HepG2 (cell line): ENCODE results near the gene TMEM95. TPM values are rescaled to one million over a fixed set of nuclear protein-coding genes. Genes with fewer than 3 reads are reported as not detected.

Experiments
- ATM ChIP-seq: fragments of 450-650 bp; IDR thresholded peaks from 2 replicates; pipeline ENCODE4 v1.7.1; 2017; ENCODE audit warnings: mild to moderate bottlenecking, borderline replicate concordance
- CTCF ChIP-seq: sonication (generic); formaldehyde crosslinking; IDR thresholded peaks from 2 replicates; pipeline ENCODE4 v1.5.0; 2020; ENCODE audit warnings: mild to moderate bottlenecking, missing genetic modification reagents, moderate library complexity
- ELF1 ChIP-seq: sonication (generic); formaldehyde crosslinking; IDR thresholded peaks from 2 replicates; pipeline ENCODE4 v1.4.0; 2020; ENCODE audit warnings: missing genetic modification reagents
- IKZF4 ChIP-seq: sonication (generic); formaldehyde crosslinking; IDR thresholded peaks from 2 replicates; pipeline ENCODE4 v1.5.1; 2020; ENCODE audit warnings: borderline replicate concordance, mild to moderate bottlenecking, low read depth, missing genetic modification reagents; ENCODE audit errors: not compliant biosample characterization
- JUND ChIP-seq: sonication (generic); formaldehyde crosslinking; IDR thresholded peaks from 2 replicates; pipeline ENCODE4 v1.8.0; 2022; ENCODE audit warnings: mild to moderate bottlenecking, missing genetic modification reagents
- NFATC3 ChIP-seq: sonication (generic); formaldehyde crosslinking; IDR thresholded peaks from 2 replicates; pipeline ENCODE4 v1.5.1; 2020; ENCODE audit warnings: mild to moderate bottlenecking, missing genetic modification reagents
- NFKBIZ ChIP-seq: IDR thresholded peaks from 2 replicates; pipeline ENCODE4 v1.6.1; 2018; ENCODE audit warnings: missing genetic modification reagents, missing compliant biosample characterization
- NFYB ChIP-seq: sonication (generic); formaldehyde crosslinking; IDR thresholded peaks from 2 replicates; pipeline ENCODE4 v1.4.0; 2020; ENCODE audit warnings: missing genetic modification reagents
- ONECUT2 ChIP-seq: sonication (generic); formaldehyde crosslinking; IDR thresholded peaks from 2 replicates; pipeline ENCODE4 v1.4.0; 2020; ENCODE audit warnings: missing genetic modification reagents
- POGZ ChIP-seq: sonication (generic); formaldehyde crosslinking; IDR thresholded peaks from 2 replicates; pipeline ENCODE4 v1.4.0; 2020; ENCODE audit warnings: mild to moderate bottlenecking, missing genetic modification reagents
- POLR2G ChIP-seq: fragments of 200-400 bp; formaldehyde crosslinking; IDR thresholded peaks from 2 replicates; pipeline ENCODE4 v1.6.1; 2018; ENCODE audit warnings: mild to moderate bottlenecking, low read depth, low read length, moderate library complexity
- SMARCE1 ChIP-seq: fragments of 450-650 bp; IDR thresholded peaks from 2 replicates; pipeline ENCODE4 v1.6.1; 2017; ENCODE audit warnings: borderline replicate concordance
- SOX5 ChIP-seq: IDR thresholded peaks from 2 replicates; pipeline ENCODE4 v1.6.1; 2016; ENCODE audit warnings: borderline replicate concordance
- SP1 ChIP-seq, 2 experiments: fragments of 450-650 bp in 1 of 2; sonication (generic) in 1 of 2; formaldehyde crosslinking in 1 of 2; IDR thresholded peaks; 2 replicates each; pipeline versions ENCODE4 v1.4.0 to v1.6.1; 2016 to 2020; ENCODE audit warnings: missing genetic modification reagents in 1 of 2
- TIGD3 ChIP-seq: sonication (generic); formaldehyde crosslinking; IDR thresholded peaks from 2 replicates; pipeline ENCODE4 v1.5.1; 2020; ENCODE audit warnings: mild to moderate bottlenecking, missing genetic modification reagents, borderline replicate concordance
- ZBTB7A ChIP-seq: sonication (generic); formaldehyde crosslinking; IDR thresholded peaks from 2 replicates; pipeline ENCODE4 v1.8.0; 2022; ENCODE audit warnings: mild to moderate bottlenecking, missing genetic modification reagents
- ZEB1 ChIP-seq: IDR thresholded peaks from 2 replicates; pipeline ENCODE4 v1.6.1; 2012; ENCODE audit warnings: mild to moderate bottlenecking, low read depth, inconsistent platforms; ENCODE audit not compliant: insufficient replicate concordance
- ZFP37 ChIP-seq: sonication (generic); formaldehyde crosslinking; IDR thresholded peaks from 2 replicates; pipeline ENCODE4 v1.4.0; 2020; ENCODE audit warnings: missing genetic modification reagents, borderline replicate concordance
- ZKSCAN8 ChIP-seq: IDR thresholded peaks from 2 replicates; pipeline ENCODE4 v1.6.1; 2016; ENCODE audit warnings: borderline replicate concordance, missing genetic modification reagents, missing compliant biosample characterization
- ZNF24 ChIP-seq: fragments of 450-650 bp; IDR thresholded peaks from 2 replicates; pipeline ENCODE4 v1.6.1; 2017; ENCODE audit warnings: antibody characterized with exemption, mild to moderate bottlenecking
- ZNF263 ChIP-seq: sonication (generic); formaldehyde crosslinking; IDR thresholded peaks from 2 replicates; pipeline ENCODE4 v1.4.0; 2020; ENCODE audit warnings: missing genetic modification reagents
- ZNF274 ChIP-seq: sonication (generic); formaldehyde crosslinking; IDR thresholded peaks from 2 replicates; pipeline ENCODE4 v1.5.1; 2020; ENCODE audit warnings: mild to moderate bottlenecking, missing genetic modification reagents
- ZNF354B ChIP-seq: sonication (generic); formaldehyde crosslinking; IDR thresholded peaks from 2 replicates; pipeline ENCODE4 v1.8.0; 2022; ENCODE audit warnings: mild to moderate bottlenecking, missing genetic modification reagents
- ZNF605 ChIP-seq: sonication (generic); formaldehyde crosslinking; IDR thresholded peaks from 2 replicates; pipeline ENCODE4 v1.8.0; 2022; ENCODE audit warnings: mild to moderate bottlenecking, missing genetic modification reagents
- ZNF615 ChIP-seq: sonication (generic); formaldehyde crosslinking; IDR thresholded peaks from 2 replicates; pipeline ENCODE4 v1.5.0; 2020; ENCODE audit warnings: mild to moderate bottlenecking, missing genetic modification reagents, borderline replicate concordance
- ZNF776 ChIP-seq: sonication (generic); formaldehyde crosslinking; IDR thresholded peaks from 2 replicates; pipeline ENCODE4 v1.4.0; 2020; ENCODE audit warnings: mild to moderate bottlenecking, missing genetic modification reagents
- ZZZ3 ChIP-seq: sonication (generic); formaldehyde crosslinking; IDR thresholded peaks from 2 replicates; pipeline ENCODE4 v1.4.0; 2020; ENCODE audit warnings: missing genetic modification reagents, mild to moderate bottlenecking, borderline replicate concordance
- polyA plus RNA-seq, 8 experiments: library from polyadenylated mRNA; depleted of rRNA in 3 of 8; stranded (reverse) in 7 of 8; unstranded in 1 of 8; fragments of >200 nt; fragmentation: Illumina TruSeq in 4 of 8; extraction: Trizol in 4 of 8; gene quantifications; 2 replicates each; pipeline versions ENCODE4 v1.2.1 to v1.2.3, GENCODE V29; 2011 to 2016; ENCODE audit warnings: low read depth in 4 of 8, missing spikeins in 1 of 8, mixed read lengths in 1 of 8; ENCODE audit not compliant: insufficient read depth in 1 of 8
- total RNA-seq, 5 experiments: library from RNA; depleted of rRNA; stranded (reverse); fragments of >200 nt; fragmentation: Illumina TruSeq; extraction: Trizol; gene quantifications; 2 replicates each; pipeline ENCODE4 v1.2.3, GENCODE V29; 2016; ENCODE audit warnings: low read depth in 1 of 5
- TF ChIP-seq, protein P1 (sequence below): sonication (generic); formaldehyde crosslinking; IDR thresholded peaks from 2 replicates; pipeline ENCODE4 v1.8.0; 2022; ENCODE audit warnings: missing genetic modification reagents, mild to moderate bottlenecking, borderline replicate concordance

Gene TMEM95
- total and polyA plus RNA-seq, 2 of the 13 experiments (the other 11 are each of a cell fraction or from before 2014, with no cell fraction given), result not detected

DNA sequence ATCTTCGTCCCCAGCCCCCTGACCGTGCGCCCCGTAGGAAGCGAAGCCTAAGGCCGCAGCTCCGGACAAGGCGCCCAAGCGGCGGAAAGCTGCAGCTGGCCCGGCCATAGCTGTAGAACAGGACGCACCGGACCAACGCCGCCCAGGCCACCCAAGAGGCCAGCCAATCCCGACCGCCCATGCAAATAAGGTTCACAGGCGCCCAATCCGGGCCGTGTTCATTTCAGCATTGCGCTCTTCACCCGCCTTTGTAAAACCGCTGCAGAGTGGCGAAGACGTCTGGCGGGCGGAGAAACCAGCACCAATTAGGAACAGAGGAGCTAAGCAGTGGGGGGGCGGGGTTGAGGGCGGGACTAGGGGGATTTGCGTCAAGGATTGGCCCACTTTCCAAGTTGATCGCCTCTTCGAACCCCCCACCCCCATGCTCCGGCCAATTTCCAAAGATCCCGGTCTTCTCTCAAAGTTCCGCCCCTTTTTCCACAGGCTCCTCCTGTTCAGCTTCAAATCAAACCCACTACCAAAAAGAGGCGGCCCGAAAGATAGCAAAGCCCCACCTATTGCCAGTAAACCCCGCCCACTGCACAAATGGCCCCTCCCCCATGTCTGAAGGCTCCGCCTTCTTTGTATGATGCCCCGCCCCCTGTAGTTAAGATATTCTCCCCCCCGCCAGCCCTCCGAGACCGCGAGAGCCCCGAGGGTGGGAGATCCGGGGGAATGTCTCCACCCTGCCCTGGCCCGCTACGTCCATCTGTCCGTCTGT is 49.2 kb downstream of the TMEM95 start, which contains the start of gene TMEM256 (continued):
- TF ChIP-seq JUND (no peak), ZEB1 (no peak), TIGD3 (CRISPR knock-in tag) (no peak), ELF1 (CRISPR knock-in tag) (no peak), ZZZ3 (CRISPR knock-in tag) (no peak), ZNF776 (CRISPR knock-in tag) (0 out of 2 replicates have a peak, but pooled peaks have one; percentile 32), ZKSCAN8 (CRISPR knock-in tag) (no peak), ZNF24 (no peak), ZBTB7A (CRISPR knock-in tag) (peak; percentile 78), ZNF605 (CRISPR knock-in tag) (peak; percentile 47; the same call in 1 of the 2 replicates), ATM (no peak), CTCF (CRISPR knock-in tag) (no peak), SOX5 (CRISPR knock-in tag) (no peak), IKZF4 (CRISPR knock-in tag) (peak; percentile 36), ZFP37 (no peak; the same call in 1 of the 2 replicates), ZNF615 (CRISPR knock-in tag) (no peak), POLR2G (peak; percentile 96), SMARCE1 (no peak), ZNF354B (CRISPR knock-in tag) (no peak), ZNF274 (CRISPR knock-in tag) (peak; percentile 76; the same call in 1 of the 2 replicates), ZNF263 (peak; percentile 57; the same call in 1 of the 2 replicates), SP1 (IDR thresholded peaks at IDR 0.05) (no peak), SP1 (CRISPR knock-in tag; IDR thresholded peaks at IDR 0.05) (peak; percentile 70), NFKBIZ (CRISPR knock-in tag) (no peak), ONECUT2 (CRISPR knock-in tag) (no peak), NFATC3 (CRISPR knock-in tag) (no peak), NFYB (CRISPR knock-in tag) (peak; percentile 86), POGZ (no peak)
- TF ChIP-seq, protein P1, sequence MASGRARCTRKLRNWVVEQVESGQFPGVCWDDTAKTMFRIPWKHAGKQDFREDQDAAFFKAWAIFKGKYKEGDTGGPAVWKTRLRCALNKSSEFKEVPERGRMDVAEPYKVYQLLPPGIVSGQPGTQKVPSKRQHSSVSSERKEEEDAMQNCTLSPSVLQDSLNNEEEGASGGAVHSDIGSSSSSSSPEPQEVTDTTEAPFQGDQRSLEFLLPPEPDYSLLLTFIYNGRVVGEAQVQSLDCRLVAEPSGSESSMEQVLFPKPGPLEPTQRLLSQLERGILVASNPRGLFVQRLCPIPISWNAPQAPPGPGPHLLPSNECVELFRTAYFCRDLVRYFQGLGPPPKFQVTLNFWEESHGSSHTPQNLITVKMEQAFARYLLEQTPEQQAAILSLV (CRISPR knock-in tag), result no peak; the same call in 1 of the 2 replicates
